HEK293 (cell line): ENCODE data around the gene ST6GALNAC1.

Source experiments
- KLF16 ChIP-seq: fragments of 450-650 bp; formaldehyde crosslinking; IDR thresholded peaks from 2 replicates; pipeline ENCODE4 v1.5.1; 2017; ENCODE audit warnings: missing biosample characterization, missing genetic modification characterization
- SALL2 ChIP-seq: fragments of 450-650 bp; formaldehyde crosslinking; IDR thresholded peaks from 2 replicates; pipeline ENCODE4 v1.5.0; 2017; ENCODE audit warnings: missing biosample characterization, mild to moderate bottlenecking, missing genetic modification characterization, borderline replicate concordance
- ZFP37 ChIP-seq: fragments of 450-650 bp; formaldehyde crosslinking; IDR thresholded peaks from 2 replicates; pipeline ENCODE4 v1.5.1; 2016; ENCODE audit warnings: missing biosample characterization, missing genetic modification characterization
- ZNF10 ChIP-seq: fragments of 450-650 bp; formaldehyde crosslinking; IDR thresholded peaks from 2 replicates; pipeline ENCODE4 v1.5.1; 2017; ENCODE audit warnings: missing biosample characterization, missing genetic modification characterization
- ZNF140 ChIP-seq: fragments of 450-650 bp; formaldehyde crosslinking; IDR thresholded peaks from 2 replicates; pipeline ENCODE4 v1.5.1; 2016; ENCODE audit warnings: missing biosample characterization, missing genetic modification characterization
- ZNF274 ChIP-seq, 2 experiments: fragments of 200-500 bp in 1 of 2; fragments of 450-650 bp in 1 of 2; sonication (Bioruptor generic) in 1 of 2; formaldehyde crosslinking in 1 of 2; IDR thresholded peaks; 2 replicates each; pipeline versions ENCODE4 v1.5.1 to v1.6.1; 2014 to 2016; ENCODE audit warnings: borderline replicate concordance in 1 of 2, inconsistent platforms in 1 of 2, low read length in 1 of 2, missing biosample characterization in 1 of 2, missing genetic modification characterization in 1 of 2
- ZNF426 ChIP-seq: fragments of 450-650 bp; formaldehyde crosslinking; IDR thresholded peaks from 2 replicates; pipeline ENCODE4 v1.5.1; 2017; ENCODE audit warnings: missing biosample characterization, missing genetic modification characterization, mild to moderate bottlenecking, inconsistent platforms, moderate library complexity
- ZNF596 ChIP-seq: fragments of 450-650 bp; IDR thresholded peaks from 2 replicates; pipeline ENCODE4 v1.5.0; 2018; ENCODE audit warnings: missing biosample characterization, mild to moderate bottlenecking, missing genetic modification characterization, moderate library complexity
- TF ChIP-seq, protein P1 (sequence below): fragments of 450-650 bp; formaldehyde crosslinking; IDR thresholded peaks from 2 replicates; pipeline ENCODE4 v1.5.1; 2016; ENCODE audit warnings: missing biosample characterization, missing genetic modification characterization
- TF ChIP-seq, protein P2 (sequence below): fragments of 450-650 bp; formaldehyde crosslinking; IDR thresholded peaks from 2 replicates; pipeline ENCODE4 v1.5.1; 2017; ENCODE audit warnings: missing biosample characterization, missing genetic modification characterization
- TF ChIP-seq, protein P3 (sequence below): fragments of 450-650 bp; formaldehyde crosslinking; IDR thresholded peaks from 2 replicates; pipeline ENCODE4 v1.5.1; 2016; ENCODE audit warnings: missing biosample characterization, missing genetic modification characterization

DNA sequence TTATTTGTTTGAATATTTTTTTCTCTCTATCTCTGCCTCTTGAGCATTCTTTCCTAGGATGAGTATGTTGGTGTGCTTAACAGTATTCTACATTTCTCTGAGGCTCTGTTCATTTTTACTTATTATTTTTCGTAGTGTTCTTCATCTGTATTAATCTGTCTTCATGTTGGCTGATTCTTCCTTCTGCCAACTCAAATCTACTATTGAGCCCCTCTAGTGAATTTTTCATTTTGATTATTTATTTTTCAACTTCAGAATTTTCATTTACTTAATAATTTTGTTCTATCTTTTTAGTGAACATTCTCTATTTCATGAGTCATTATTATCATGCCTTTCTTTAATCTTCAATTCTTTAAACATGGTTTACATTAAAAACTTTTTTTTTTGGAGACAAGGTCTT lies 3.2 kb upstream of the ST6GALNAC1 start:
- no peak for TF ChIP-seq ZNF140
- no peak for TF ChIP-seq ZNF10 (tag by site-specific recombination)
- TF ChIP-seq, protein P1, sequence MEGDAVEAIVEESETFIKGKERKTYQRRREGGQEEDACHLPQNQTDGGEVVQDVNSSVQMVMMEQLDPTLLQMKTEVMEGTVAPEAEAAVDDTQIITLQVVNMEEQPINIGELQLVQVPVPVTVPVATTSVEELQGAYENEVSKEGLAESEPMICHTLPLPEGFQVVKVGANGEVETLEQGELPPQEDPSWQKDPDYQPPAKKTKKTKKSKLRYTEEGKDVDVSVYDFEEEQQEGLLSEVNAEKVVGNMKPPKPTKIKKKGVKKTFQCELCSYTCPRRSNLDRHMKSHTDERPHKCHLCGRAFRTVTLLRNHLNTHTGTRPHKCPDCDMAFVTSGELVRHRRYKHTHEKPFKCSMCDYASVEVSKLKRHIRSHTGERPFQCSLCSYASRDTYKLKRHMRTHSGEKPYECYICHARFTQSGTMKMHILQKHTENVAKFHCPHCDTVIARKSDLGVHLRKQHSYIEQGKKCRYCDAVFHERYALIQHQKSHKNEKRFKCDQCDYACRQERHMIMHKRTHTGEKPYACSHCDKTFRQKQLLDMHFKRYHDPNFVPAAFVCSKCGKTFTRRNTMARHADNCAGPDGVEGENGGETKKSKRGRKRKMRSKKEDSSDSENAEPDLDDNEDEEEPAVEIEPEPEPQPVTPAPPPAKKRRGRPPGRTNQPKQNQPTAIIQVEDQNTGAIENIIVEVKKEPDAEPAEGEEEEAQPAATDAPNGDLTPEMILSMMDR = no peak
- no peak for TF ChIP-seq SALL2
- TF ChIP-seq, protein P2, sequence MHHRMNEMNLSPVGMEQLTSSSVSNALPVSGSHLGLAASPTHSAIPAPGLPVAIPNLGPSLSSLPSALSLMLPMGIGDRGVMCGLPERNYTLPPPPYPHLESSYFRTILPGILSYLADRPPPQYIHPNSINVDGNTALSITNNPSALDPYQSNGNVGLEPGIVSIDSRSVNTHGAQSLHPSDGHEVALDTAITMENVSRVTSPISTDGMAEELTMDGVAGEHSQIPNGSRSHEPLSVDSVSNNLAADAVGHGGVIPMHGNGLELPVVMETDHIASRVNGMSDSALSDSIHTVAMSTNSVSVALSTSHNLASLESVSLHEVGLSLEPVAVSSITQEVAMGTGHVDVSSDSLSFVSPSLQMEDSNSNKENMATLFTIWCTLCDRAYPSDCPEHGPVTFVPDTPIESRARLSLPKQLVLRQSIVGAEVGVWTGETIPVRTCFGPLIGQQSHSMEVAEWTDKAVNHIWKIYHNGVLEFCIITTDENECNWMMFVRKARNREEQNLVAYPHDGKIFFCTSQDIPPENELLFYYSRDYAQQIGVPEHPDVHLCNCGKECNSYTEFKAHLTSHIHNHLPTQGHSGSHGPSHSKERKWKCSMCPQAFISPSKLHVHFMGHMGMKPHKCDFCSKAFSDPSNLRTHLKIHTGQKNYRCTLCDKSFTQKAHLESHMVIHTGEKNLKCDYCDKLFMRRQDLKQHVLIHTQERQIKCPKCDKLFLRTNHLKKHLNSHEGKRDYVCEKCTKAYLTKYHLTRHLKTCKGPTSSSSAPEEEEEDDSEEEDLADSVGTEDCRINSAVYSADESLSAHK = no peak
- TF ChIP-seq, protein P3, sequence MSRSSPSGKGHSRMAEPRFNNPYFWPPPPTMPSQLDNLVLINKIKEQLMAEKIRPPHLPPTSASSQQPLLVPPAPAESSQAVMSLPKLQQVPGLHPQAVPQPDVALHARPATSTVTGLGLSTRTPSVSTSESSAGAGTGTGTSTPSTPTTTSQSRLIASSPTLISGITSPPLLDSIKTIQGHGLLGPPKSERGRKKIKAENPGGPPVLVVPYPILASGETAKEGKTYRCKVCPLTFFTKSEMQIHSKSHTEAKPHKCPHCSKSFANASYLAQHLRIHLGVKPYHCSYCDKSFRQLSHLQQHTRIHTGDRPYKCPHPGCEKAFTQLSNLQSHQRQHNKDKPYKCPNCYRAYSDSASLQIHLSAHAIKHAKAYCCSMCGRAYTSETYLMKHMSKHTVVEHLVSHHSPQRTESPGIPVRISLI = no peak
- TF ChIP-seq ZNF274 (IDR thresholded peaks at IDR 0.05; ENCODE audit: low read length) = no peak
- no peak for TF ChIP-seq ZNF274 (tag by site-specific recombination; IDR thresholded peaks at IDR 0.05; ENCODE audit: borderline replicate concordance)
- no peak for TF ChIP-seq ZNF596 (tag by site-specific recombination)
- TF ChIP-seq ZNF426 (tag by site-specific recombination) = no peak
- TF ChIP-seq ZFP37 = no peak
- no peak for TF ChIP-seq KLF16 (tag by site-specific recombination)
